HepG2 (cell line): ENCODE measurements around the gene ARL5A. TPM values are rescaled to one million over a fixed set of nuclear protein-coding genes. Genes with fewer than 3 reads are reported as not detected.
A peak's percentile ranks its signal among the peaks of the same experiment; 100 is the strongest.

Source experiments
- GATAD1 ChIP-seq: IDR thresholded peaks from 2 replicates; pipeline ENCODE4 v1.6.1; 2016; ENCODE audit warnings: missing genetic modification reagents, missing compliant biosample characterization
- KDM4B ChIP-seq: sonication (generic); formaldehyde crosslinking; IDR thresholded peaks from 2 replicates; pipeline ENCODE4 v1.4.0; 2020; ENCODE audit warnings: missing genetic modification reagents
- PHF8 ChIP-seq: sonication (generic); formaldehyde crosslinking; IDR thresholded peaks from 2 replicates; pipeline ENCODE4 v1.5.0; 2020; ENCODE audit warnings: missing genetic modification reagents
- POGK ChIP-seq: sonication (generic); formaldehyde crosslinking; conservative IDR thresholded peaks from 2 replicates; pipeline ENCODE4 v1.8.0; 2022; ENCODE audit warnings: mild to moderate bottlenecking, moderate library complexity, missing genetic modification reagents
- ZBTB4 ChIP-seq: sonication (generic); formaldehyde crosslinking; IDR thresholded peaks from 2 replicates; pipeline ENCODE4 v1.4.0; 2020; ENCODE audit warnings: missing genetic modification reagents, mild to moderate bottlenecking, borderline replicate concordance
- ZNF230 ChIP-seq: sonication (generic); formaldehyde crosslinking; IDR thresholded peaks from 2 replicates; pipeline ENCODE4 v1.4.0; 2020; ENCODE audit warnings: mild to moderate bottlenecking, missing genetic modification reagents
- ZNF318 ChIP-seq: sonication (generic); formaldehyde crosslinking; IDR thresholded peaks from 2 replicates; pipeline ENCODE4 v1.4.0; 2020; ENCODE audit warnings: mild to moderate bottlenecking, missing genetic modification reagents
- ZNF33A ChIP-seq: sonication (generic); formaldehyde crosslinking; IDR thresholded peaks from 2 replicates; pipeline ENCODE4 v1.5.1; 2020; ENCODE audit warnings: missing genetic modification reagents, mild to moderate bottlenecking, moderate library complexity, borderline replicate concordance
- ZNF432 ChIP-seq: sonication (generic); formaldehyde crosslinking; IDR thresholded peaks from 2 replicates; pipeline ENCODE4 v1.5.0; 2020; ENCODE audit warnings: missing genetic modification reagents, mild to moderate bottlenecking, borderline replicate concordance
- ZNF484 ChIP-seq: sonication (generic); formaldehyde crosslinking; IDR thresholded peaks from 2 replicates; pipeline ENCODE4 v1.5.1; 2020; ENCODE audit warnings: mild to moderate bottlenecking, low read depth, missing genetic modification reagents, borderline replicate concordance
- ZNF570 ChIP-seq: sonication (generic); formaldehyde crosslinking; IDR thresholded peaks from 2 replicates; pipeline ENCODE4 v1.4.0; 2020; ENCODE audit warnings: mild to moderate bottlenecking, missing genetic modification reagents, borderline replicate concordance
- ZNF691 ChIP-seq: sonication (generic); formaldehyde crosslinking; IDR thresholded peaks from 2 replicates; pipeline ENCODE4 v1.4.0; 2020; ENCODE audit warnings: missing genetic modification reagents, low read depth, mild to moderate bottlenecking, borderline replicate concordance
- ZNF773 ChIP-seq: sonication (generic); formaldehyde crosslinking; IDR thresholded peaks from 2 replicates; pipeline ENCODE4 v1.4.0; 2020; ENCODE audit warnings: missing genetic modification reagents, borderline replicate concordance
- polyA plus RNA-seq, 8 experiments: library from polyadenylated mRNA; depleted of rRNA in 3 of 8; stranded (reverse) in 7 of 8; unstranded in 1 of 8; fragments of >200 nt; fragmentation: Illumina TruSeq in 4 of 8; extraction: Trizol in 4 of 8; gene quantifications; 2 replicates each; pipeline versions ENCODE4 v1.2.1 to v1.2.3, GENCODE V29; 2011 to 2016; ENCODE audit warnings: low read depth in 4 of 8, missing spikeins in 1 of 8, mixed read lengths in 1 of 8; ENCODE audit not compliant: insufficient read depth in 1 of 8
- total RNA-seq, 5 experiments: library from RNA; depleted of rRNA; stranded (reverse); fragments of >200 nt; fragmentation: Illumina TruSeq; extraction: Trizol; gene quantifications; 2 replicates each; pipeline ENCODE4 v1.2.3, GENCODE V29; 2016; ENCODE audit warnings: low read depth in 1 of 5

The ARL5A gene
- total and polyA plus RNA-seq, 2 of the 13 experiments (the other 11 are each of a cell fraction or from before 2014, with no cell fraction given): 47.5 to 149 TPM

- TF ChIP-seq ZBTB4 (0 out of 2 replicates have a peak, but pooled peaks have one; percentile 31), ZNF484 (CRISPR knock-in tag) (no peak), ZNF432 (CRISPR knock-in tag) (no peak), ZNF691 (CRISPR knock-in tag) (no peak), KDM4B (CRISPR knock-in tag) (no peak), GATAD1 (peak; percentile 81), POGK (CRISPR knock-in tag) (peak; percentile 87; the same call in 1 of the 2 replicates), ZNF33A (CRISPR knock-in tag) (no peak), ZNF570 (CRISPR knock-in tag) (no peak; the same call in 1 of the 2 replicates), ZNF773 (CRISPR knock-in tag) (peak; percentile 74; the same call in 1 of the 2 replicates), ZNF230 (CRISPR knock-in tag) (no peak; the same call in none of the 2 replicates), PHF8 (CRISPR knock-in tag) (peak; percentile 73), ZNF318 (CRISPR knock-in tag) (no peak; the same call in none of the 2 replicates)
Observed at GRCh38 chr2:151828143-151828889, at the start of gene ARL5A (continued).
